ENCODE measurements around the gene PCYT2. TPM values are rescaled to one million over a fixed set of nuclear protein-coding genes. Genes with fewer than 3 reads are reported as not detected.

Gene PCYT2
- polyA plus RNA-seq, 3 donors from 2014 or later: 44.7 to 59.6 (median 49.5) TPM

DNA sequence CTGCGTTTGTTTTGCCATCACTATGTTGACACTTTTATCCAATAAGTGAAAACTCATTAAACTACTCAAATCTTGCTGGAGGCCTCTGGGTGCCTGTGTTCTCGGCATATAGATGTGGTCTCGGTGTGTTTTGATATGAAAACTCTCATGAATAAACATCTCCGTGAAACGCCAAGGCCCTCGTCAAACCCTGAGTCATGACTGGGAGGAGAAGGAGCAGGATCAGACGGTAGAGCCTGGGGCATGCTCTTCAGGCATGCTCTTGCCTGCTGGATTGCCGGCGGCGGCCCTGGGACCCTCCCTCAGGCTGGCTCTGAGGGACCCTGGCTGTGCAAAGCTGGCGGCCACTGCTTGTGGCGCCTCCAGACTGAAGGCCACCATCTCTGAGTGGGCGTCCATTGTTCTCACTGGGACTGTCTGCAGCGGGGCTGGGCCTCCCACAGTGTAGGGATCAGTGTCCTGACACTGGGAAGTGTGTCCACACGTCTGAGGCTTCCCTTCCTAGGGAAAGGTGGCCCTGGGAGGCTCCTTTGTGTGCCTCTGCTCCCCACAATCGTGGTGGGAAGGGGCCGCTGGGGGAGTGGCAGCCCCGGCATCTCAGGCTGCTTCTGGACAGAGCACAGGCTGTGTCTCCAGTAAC is 10.9 kb downstream of the PCYT2 start:
- peaks cover 0 to 16% (median 8%) of the 10 kb centered on the region in 3 donors for H3K36me3 Mint-ChIP-seq
- peaks cover 0 to 3% (median 0%) of the 10 kb centered on the region in 3 donors for H3K27me3 Mint-ChIP-seq (ENCODE audit: low read depth in 3 of 3)
- H3K27ac Mint-ChIP-seq: no peak overlapping the region
- peaks cover 2 to 6% of the 10 kb centered on the region in 2 donors for H3K4me1 Mint-ChIP-seq
- no peaks in the 10 kb centered on the region for H3K9me3 Mint-ChIP-seq
- H3K4me3 Mint-ChIP-seq: no peak overlapping the region
- DNase-seq: no peak

DNA sequence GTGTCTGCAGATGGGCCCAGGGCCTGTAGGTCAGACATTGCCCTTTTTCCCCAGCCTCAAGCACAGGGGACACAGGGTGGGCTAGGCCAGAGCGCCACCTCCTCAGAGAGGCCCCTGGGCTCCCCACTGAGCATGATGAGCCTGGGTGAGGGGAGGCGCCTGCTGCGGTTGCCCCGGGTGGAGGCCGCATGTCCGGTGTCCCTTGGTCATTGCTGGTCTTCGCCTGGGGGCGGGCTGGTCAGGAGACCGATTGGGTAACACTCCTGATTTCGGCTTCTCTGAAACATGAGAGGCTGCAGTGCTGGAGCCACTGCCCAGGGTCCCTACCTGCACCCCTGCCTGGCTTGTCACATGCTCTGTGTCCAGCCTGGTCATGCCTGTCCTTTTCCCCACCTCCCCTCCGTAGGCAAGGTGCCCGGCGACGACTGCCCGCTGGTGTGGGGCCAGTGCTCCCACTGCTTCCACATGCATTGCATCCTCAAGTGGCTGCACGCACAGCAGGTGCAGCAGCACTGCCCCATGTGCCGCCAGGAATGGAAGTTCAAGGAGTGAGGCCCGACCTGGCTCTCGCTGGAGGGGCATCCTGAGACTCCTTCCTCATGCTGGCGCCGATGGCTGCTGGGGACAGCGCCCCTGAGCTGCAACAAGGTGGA is 11.6 kb downstream of the PCYT2 start:
- Mint-ChIP-seq H3K27ac (no peak overlapping the region), H3K36me3 (peaks cover 0 to 18% (median 8%) of the 10 kb centered on the region in 3 donors), H3K4me3 (no peak overlapping the region), H3K27me3 (ENCODE audit: low read depth in 3 of 3) (peaks cover 0 to 3% (median 0%) of the 10 kb centered on the region in 3 donors), H3K9me3 (no peaks in the 10 kb centered on the region), H3K4me1 (peaks cover 2 to 6% of the 10 kb centered on the region in 2 donors)
- no peak for DNase-seq

DNA sequence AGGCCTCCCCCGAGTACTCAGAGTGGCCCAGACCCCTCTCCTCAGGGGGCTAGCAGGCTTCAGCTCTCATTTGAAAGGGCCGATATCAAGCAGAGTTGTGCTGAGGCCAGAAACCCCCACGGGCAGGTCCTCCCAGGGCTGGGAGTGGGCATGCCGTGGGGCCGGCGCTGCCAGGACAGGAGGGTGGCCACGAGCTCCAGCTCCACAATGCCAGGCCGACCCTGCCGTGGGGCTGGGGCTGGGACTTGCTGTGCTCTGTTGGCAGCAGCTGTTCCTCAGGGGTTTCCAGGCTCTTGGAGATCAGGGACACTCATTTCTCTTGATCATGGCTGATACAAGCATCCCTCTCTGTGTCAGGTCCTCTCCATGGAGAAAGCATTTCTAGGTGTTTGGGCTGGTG is 12.3 kb downstream of the PCYT2 start:
- Mint-ChIP-seq H3K9me3 (no peaks in the 10 kb centered on the region), H3K4me3 (no peak overlapping the region), H3K4me1 (peaks cover 2 to 6% of the 10 kb centered on the region in 2 donors), H3K27ac (no peak overlapping the region), H3K36me3 (peaks cover 0 to 18% (median 8%) of the 10 kb centered on the region in 3 donors), H3K27me3 (ENCODE audit: low read depth in 3 of 3) (peaks cover 0 to 3% (median 0%) of the 10 kb centered on the region in 3 donors)
- DNase-seq: no peak

DNA sequence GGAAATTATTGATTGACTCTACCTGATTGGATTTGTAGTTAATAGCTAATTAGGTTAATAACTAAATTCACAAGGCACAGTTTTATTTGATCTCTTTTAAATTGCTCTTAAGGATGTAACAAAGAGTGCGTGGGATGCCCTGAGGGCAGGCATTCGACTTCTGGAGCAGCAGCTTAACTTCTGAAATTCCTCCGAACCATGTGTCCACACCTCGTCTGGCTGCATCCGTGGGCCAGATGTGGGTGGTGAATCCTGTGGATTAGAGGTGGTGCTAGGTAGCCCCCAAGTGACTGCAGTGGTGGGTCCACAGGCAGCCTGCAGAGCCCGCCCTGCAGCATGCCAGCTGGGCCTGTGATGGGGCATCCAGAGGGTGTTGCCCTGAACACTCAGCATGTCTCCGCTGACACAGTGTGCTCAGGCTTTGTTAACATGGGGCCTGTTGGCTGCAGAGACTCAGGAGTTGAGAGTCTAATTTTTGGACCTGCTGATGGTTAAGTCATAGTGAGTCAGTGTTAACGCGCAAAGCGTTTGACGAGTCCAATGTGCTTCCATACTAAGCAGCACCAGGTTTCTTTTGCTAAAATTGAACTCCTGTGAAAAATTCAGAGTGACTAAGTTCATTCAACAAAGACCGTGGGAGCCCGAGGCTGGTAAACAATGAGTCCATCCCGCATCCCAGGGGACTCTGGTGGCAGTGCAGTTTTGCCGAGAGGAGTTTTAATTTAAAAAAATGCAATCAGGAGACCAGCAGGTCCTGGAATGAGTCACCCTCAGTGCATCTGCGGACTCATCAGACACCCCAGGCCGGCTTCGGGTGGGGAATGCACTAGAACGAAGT is 13.0 kb downstream of the PCYT2 start:
- peaks cover 0 to 3% (median 0%) of the 10 kb centered on the region in 3 donors for H3K27me3 Mint-ChIP-seq (ENCODE audit: low read depth in 3 of 3)
- no peak overlapping the region for H3K27ac Mint-ChIP-seq
- H3K36me3 Mint-ChIP-seq: peaks cover 0 to 18% (median 8%) of the 10 kb centered on the region in 3 donors
- H3K4me3 Mint-ChIP-seq: no peak overlapping the region
- H3K9me3 Mint-ChIP-seq: no peaks in the 10 kb centered on the region
- no peak for DNase-seq
- H3K4me1 Mint-ChIP-seq: peaks cover 2 to 6% of the 10 kb centered on the region in 2 donors

DNA sequence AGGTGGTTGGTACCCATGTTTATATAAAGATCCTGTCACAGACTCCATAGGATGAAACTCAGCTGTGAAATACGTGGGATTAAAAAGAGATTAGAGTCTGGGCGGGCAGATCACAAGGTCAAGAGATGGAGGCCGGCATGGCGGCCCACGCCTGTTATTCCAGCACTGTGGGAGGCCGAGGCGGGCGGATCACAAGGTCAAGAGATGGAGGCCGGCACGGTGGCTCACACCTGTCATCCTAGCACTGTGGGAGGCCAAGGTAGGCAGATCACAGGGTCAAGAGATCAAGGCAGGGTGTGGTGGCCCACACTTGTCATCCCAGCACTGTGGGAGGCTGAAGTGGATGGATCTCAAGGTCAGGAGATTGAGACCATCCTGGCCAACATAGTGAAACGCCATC is 15.8 kb downstream of the PCYT2 start:
- no peak for DNase-seq
- Mint-ChIP-seq H3K4me3 (no peak overlapping the region), H3K4me1 (peaks cover 1 to 6% of the 10 kb centered on the region in 2 donors), H3K27me3 (ENCODE audit: low read depth in 3 of 3) (peaks cover 0 to 10% (median 6%) of the 10 kb centered on the region in 3 donors), H3K36me3 (peaks cover 0 to 11% (median 4%) of the 10 kb centered on the region in 3 donors), H3K27ac (no peak overlapping the region), H3K9me3 (no peaks in the 10 kb centered on the region)

DNA sequence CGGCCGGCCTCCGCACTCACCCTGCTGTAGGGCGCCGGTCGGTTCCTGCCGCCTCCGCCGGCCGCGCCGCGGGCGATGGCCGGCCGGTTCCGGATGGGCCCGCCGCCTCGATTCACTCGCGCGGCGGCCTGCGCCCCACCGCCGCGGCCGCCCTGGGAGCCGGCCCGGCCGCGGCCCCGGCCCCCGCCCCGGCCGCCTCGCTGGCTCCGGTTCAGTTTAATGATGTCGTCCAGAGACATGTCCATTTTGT is 20.0 kb downstream of the PCYT2 start:
- Mint-ChIP-seq H3K27ac (peak overlapping the region; percentile 90 to 98 (median 96)), H3K4me1 (peaks cover 22 to 24% of the 10 kb centered on the region in 2 donors), H3K27me3 (ENCODE audit: low read depth in 3 of 3) (peaks cover 0 to 14% (median 6%) of the 10 kb centered on the region in 3 donors), H3K36me3 (peaks cover 4 to 28% (median 14%) of the 10 kb centered on the region in 3 donors), H3K4me3 (peak overlapping the region; percentile 90 to 97 (median 94)), H3K9me3 (no peaks in the 10 kb centered on the region)
- no peak for DNase-seq

DNA sequence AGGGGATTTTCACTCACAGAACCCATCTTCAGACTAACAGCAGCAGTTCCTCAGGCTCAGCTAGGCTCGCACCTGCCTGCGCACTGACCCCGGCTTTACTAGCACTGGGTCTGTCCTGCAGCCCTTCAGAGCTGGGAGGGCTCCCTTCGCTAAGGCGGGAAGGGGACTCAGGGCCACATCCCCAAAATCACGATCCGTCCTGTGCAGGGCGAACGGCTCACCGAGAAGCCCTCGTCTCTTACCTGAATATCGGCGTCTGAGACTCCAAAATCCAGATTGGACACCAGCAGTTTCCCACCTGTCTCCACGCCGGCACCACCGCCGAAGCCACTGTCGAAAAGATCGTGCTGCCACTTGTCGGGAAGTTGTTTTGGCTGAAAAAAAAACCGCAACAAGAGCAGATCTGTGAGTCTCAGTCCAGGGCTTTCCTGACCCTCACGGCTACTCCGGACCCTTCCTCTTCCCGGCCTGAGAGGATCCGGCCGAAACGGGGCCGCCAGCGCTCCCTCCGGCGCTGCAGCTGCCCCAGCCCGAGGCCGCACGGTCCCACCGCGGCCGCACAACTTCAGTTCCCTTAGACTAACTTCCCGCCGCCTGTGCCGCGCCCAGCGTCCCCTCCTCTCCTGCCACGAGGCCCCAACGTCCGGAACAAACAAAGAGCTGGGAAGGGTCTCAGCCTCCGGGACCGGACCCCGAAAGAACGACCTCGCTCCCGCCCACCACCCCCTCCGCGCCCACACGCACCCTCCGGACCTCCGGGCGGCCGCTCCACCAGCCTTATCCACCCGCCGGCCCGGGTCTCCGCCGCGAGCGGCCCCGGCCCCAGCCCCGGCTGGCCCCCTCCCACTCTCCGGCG is 20.5 kb downstream of the PCYT2 start:
- Mint-ChIP-seq H3K27me3 (ENCODE audit: low read depth in 3 of 3) (peaks cover 1 to 14% (median 6%) of the 10 kb centered on the region in 3 donors), H3K9me3 (no peaks in the 10 kb centered on the region), H3K4me1 (peaks cover 22 to 24% of the 10 kb centered on the region in 2 donors), H3K4me3 (peak overlapping the region; percentile 80 to 87 (median 82)), H3K36me3 (peaks cover 4 to 30% (median 14%) of the 10 kb centered on the region in 3 donors), H3K27ac (peak overlapping the region; percentile 79 to 97 (median 90))
- DNase-seq: no peak

DNA sequence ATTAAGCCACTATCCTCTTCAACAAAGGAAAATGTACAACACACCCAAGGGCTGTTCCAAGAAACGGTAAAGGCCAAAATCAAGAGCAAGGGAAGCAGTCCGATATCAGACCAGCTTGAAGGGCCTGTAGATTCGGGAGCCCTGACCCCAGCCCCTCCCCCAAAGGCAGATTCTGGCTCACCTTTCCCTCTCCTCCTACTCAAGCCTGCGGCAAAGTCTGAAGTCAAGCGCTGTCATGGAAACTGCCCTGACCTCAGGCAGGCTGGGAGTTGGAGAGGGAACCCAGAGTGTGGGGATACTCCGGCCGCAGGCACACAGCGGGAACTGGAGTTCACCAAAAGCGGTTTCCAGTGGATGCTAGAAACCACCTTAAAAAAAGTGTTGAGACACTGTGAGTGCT is 21.6 kb downstream of the PCYT2 start:
- Mint-ChIP-seq H3K9me3 (no peaks in the 10 kb centered on the region), H3K27me3 (ENCODE audit: low read depth in 3 of 3) (peaks cover 6 to 17% (median 6%) of the 10 kb centered on the region in 3 donors), H3K36me3 (peaks cover 4 to 30% (median 14%) of the 10 kb centered on the region in 3 donors), H3K27ac (peak overlapping the region; percentile 50 to 92 (median 86)), H3K4me1 (peaks cover 22 to 24% of the 10 kb centered on the region in 2 donors), H3K4me3 (peak overlapping the region; percentile 66 to 87 (median 82))
- no peak for DNase-seq

DNA sequence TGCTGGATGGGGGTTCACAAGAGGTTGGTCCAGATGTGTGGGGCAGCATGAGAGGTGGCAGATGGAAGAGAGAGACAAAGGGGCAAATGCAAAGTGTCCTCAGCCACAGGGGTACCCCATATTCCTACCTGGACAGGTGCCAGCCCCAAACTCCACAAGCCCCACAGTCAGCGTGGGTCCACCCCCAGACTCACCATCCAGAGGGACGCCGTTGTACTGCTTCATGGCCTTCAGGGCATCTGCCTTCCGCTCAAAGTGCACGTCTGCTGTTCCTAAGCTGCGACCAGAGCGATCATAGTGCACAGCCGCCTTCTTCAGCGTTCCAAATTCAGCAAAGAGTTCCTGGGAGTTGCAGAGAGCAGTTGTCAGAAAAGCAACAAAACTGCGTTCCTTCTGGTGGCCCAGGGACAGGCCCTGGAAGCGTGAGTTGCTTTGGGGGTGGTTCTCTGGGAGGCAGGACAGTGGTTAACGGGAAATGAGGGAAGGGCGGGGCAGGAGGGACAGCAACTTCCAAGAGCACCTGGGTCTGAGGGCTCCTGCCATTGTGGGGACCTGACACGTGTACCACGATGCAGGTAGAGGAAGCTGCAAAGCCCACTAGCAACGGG is 22.1 kb downstream of the PCYT2 start:
- Mint-ChIP-seq H3K9me3 (no peaks in the 10 kb centered on the region), H3K27me3 (ENCODE audit: low read depth in 3 of 3) (peaks cover 6 to 17% (median 6%) of the 10 kb centered on the region in 3 donors), H3K4me1 (peaks cover 22 to 24% of the 10 kb centered on the region in 2 donors), H3K27ac (peak overlapping the region in 5 of 6 donors; percentile 49 to 83 (median 57)), H3K36me3 (peaks cover 4 to 30% (median 14%) of the 10 kb centered on the region in 3 donors), H3K4me3 (peak overlapping the region; percentile 58 to 85 (median 66))
- no peak for DNase-seq

DNA sequence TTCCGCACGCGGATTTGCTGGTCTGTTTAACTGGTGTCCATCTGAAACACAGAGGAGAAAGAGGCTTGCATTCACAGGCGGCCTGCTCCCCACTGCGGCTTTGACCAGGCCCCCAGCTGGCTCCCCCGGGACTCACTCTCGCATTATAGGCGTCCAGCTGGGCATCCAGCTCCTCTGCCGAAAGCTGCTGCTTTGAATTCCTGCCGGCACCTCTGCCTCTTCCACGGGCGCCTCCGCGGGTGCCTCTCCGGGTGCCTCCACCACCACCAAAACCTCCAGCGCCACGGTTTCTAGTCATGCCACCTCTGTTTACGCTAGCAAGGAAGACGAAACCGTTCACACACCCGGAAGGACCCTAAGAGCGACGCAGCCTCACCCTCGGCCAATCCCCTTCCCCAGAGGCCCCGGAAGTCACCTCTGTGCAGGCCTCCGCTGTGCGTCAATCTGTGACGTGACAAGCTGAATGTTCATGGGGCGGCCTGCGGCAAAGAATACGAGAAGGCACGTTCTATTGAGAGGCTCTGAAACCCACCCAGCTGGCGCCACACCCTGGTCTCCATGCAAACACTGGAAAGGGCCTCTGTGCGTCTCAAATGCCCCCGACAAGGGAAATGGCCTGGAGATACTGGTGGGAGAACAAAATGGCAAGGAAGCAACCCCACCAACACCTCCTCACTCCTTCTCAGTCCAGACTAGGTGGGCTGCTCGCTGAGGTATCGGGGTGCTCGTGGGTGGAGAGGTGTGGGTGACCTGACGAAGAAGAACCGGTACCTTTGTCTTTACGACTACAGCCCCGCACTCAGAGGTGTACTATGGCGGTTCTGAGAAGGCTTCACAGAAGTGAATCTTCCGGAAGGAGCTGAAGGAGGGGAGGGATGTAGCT is 22.9 kb downstream of the PCYT2 start:
- peaks cover 22 to 24% of the 10 kb centered on the region in 2 donors for H3K4me1 Mint-ChIP-seq
- H3K9me3 Mint-ChIP-seq: no peaks in the 10 kb centered on the region
- H3K36me3 Mint-ChIP-seq: peaks cover 4 to 30% (median 14%) of the 10 kb centered on the region in 3 donors
- peak overlapping the region in 4 of 5 donors; percentile 15 to 66 (median 52) for H3K4me3 Mint-ChIP-seq
- peaks cover 6 to 17% (median 6%) of the 10 kb centered on the region in 3 donors for H3K27me3 Mint-ChIP-seq (ENCODE audit: low read depth in 3 of 3)
- H3K27ac Mint-ChIP-seq: peak overlapping the region in 5 of 6 donors; percentile 18 to 63 (median 49)
- no peak for DNase-seq

DNA sequence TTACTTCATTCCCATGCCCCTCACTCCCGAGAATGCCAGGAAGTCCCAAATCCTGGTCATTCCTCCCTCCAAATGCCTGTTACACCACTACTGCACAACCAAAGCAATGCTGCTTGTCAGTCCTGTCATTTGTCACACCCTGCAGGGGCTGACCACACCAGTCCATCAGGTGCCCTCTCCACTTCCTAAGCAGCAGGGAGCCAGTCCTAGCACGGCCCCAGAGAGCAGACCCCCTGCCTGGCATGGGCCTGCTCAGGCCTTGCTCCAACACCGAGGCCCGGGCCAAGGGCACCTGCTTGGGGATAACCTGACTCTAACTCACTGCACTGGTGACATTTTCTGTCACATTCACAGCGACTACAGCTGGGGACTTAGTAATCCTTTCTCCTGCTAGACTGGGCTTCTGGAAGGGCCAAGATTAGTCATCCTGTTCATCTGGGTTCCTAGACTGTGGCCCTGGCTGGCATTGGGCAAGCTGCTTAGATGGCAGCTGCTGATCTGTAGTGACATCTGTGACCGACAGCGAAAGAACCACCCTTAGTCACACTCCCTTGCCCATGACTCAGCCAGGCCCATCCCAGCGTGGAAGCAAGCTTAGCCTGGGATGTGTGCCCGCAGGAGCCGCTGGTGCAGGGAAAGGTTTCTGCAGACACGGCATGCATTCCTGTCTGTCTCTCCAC is 25.2 kb downstream of the PCYT2 start:
- DNase-seq: no peak
- Mint-ChIP-seq H3K36me3 (peaks cover 4 to 34% (median 14%) of the 10 kb centered on the region in 3 donors), H3K4me3 (no peak overlapping the region), H3K9me3 (no peaks in the 10 kb centered on the region), H3K27ac (peak overlapping the region in 1 of 6 donors; percentile 64), H3K27me3 (ENCODE audit: low read depth in 3 of 3) (peaks cover 2 to 12% (median 6%) of the 10 kb centered on the region in 3 donors), H3K4me1 (peaks cover 19 to 24% of the 10 kb centered on the region in 2 donors)
